GM18520 (cell line): ENCODE measurements around the gene TSC22D3.

Experiments
- ATAC-seq: cut with Tn5 transposase; IDR thresholded peaks from one replicate; pipeline ENCODE4 v1.9.1; 2021; ENCODE audit not compliant: unreplicated experiment

The TSC22D3 gene

DNA sequence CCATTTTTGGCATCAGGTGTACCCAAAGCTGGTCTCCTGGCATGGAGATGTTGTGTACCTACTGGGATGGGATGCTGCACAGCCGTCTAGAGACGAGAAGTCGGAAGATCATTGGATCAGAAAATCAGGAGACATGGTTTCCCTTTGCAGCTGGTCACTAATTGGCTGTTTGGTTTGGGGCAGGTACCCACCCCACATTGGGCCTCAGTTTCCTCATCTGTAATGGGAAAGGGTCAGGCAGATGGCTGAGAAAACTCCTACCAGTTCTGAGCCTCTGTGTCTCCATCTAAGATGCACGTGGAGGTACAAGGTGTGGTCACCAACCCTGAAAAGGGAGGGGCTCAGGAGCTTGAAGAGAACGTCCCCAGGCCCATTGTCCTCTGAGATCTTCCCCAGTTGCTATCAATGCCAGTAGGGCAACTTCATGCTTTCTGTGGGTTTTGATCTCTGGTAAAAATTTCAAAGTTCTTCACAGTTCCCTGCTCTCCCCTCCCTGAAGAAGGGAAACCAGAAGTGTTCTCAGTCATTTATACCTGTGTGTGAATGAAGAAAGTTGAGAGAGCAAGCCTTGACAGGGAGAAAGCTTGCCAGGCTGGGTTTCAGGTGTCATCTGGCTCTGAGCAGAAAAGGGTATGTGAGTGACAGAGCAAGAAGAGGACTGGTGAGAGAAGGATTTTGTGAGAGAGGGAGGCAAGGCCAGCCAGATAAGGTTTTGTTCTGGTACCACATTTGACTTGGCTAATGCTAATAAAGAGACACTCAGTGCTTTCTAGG, 15.1 kb downstream of the TSC22D3 start:
- no peak for ATAC-seq

DNA sequence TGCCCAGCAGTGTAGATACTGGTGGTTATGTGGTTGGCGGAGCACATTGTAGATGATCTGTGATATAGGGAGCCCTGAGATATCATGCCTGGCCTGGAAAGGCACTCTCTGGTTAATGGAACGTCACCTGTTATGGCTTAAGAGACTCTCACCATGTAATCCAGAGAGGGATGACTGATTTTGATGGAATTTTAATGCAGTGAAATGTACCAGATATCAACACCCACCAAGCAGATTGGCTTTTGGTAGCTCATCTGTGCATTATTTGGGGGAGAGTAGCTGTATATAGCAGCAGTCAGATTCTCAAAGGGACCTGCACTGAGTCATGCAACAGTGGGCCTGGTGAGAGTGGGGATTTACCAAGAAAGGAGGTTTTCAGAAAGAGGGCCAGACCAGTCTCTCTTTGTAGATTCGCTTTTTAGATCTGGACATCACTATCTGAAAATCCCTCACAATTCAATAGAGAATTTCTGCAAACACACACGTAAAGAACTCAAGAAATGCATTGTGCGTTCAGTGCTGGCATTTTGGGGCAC, 17.3 kb downstream of the TSC22D3 start:
- no peak for ATAC-seq

DNA sequence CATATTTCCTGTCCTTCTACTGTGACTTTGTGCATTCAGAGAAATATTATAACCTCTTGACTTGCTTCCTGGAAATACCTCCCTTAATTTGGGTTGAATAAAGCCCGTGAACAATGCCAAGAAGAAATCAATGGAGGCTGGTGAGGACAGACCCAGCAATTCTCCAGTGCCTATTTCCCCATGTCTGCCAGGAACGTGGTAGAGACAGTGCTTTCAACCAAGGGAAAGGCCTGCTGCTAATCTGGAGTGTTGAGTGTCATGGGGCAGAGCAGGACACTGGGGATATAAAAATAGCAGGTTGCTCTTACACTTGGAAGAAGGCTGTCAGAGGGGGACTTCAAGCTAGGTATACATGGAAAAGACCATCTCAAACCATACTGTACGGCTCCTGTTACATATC, 19.9 kb downstream of the TSC22D3 start:
- no peak for ATAC-seq

DNA sequence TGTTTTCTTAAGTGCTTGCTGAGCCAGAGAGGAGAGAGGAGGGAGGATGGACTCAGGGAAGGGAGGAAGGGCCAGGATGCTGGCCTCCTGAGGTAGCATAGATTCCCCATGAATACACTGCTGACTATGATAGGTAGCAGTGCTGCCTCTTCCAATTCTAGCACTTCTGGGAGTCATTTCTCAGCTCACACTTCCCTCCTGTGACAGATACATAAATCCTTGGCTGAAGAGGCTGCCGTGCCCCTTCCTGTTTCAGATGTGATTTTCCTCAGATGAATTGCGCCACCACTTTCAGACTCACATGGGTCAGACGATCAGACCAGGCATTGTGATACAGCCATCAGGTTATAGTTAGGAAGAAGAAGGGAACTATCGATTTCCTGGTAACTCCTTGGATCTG, 22.4 kb downstream of the TSC22D3 start:
- ATAC-seq = no peak

DNA sequence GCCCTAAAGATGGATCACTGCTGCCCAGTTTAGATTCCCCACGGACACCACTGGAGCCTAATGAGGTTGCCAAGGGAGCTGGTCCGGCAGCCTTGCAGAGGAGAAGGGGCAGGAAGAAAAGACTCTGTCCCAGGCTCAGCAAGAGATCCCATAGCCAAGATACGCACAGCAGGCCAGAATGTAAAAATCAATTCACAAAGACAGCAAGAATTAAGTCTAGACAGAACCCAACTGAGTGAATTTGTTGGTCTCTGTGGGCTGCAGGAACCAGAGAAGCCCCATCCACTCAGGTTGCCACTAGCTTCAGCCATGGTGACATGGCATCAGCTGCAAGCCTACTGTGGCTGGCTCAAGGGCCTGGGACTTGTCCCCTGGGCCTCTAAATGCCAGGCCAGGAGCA, 22.9 kb downstream of the TSC22D3 start:
- ATAC-seq = no peak

DNA sequence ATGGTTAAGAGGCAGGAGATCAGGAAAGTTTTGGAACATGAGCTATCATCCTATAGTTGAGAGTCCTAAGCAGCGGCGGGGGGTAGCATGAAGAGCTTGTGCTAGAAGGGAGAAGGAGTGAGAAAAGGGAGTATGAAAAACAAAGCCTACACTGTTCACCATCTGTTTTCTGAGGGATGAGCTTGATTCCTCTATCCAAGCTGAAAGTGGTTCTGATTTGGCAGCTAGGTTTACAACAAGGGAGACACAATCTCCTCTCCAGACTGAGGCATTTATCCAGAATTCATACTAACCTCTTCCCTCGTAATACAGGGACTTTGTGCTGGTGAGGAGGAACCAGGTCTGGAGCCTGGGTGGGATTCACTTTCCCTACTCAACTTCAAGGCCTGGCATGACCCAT, 23.5 kb downstream of the TSC22D3 start:
- ATAC-seq = no peak

DNA sequence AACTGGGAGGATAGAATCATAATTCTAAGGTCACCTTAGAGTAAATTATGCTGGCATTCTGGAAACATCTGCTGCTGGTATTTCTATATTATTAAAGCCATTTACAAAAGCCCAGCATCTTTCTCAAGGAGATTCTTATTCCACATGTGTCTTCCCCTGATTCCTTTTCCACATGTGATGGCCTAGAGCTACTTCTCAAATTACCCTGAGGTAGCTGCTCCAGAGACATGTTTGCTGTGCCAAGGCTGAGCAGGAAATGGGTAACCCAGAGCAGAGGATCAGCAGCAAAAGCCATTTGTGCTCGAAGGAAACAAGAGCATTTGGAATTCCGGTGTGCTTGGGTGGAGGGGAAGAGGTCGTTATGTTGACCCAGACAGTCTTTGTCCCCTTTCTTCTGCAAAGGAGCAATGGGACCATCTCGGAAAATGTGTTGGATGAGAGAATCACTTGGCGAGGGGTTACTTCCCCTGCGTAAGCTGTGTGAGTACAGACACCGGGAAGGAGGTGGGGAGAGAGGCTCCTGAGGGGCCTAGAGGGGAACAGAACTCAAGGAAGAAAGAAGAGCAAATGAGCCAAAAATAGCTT, 24.6 kb downstream of the TSC22D3 start:
- no peak for ATAC-seq

DNA sequence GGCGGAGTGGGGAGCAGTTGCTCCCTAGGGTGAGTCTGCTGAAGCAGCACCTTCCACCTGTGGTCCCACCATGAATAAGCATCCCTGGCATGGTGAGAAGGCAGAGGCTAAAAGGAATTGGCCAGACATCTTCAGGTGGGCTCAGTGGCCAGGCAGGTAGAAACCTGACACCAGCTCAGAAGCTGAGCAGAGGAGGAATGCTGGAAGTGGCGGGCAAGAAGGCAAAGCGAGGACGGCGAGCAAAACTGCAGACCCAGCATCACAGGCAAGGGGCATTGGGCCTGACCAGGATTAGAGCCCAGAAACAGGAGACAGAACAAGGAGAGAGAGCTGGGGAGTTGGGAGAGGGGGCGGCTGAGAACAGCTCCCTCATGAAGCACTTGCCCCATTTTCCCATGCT, 25.3 kb downstream of the TSC22D3 start:
- ATAC-seq = no peak

DNA sequence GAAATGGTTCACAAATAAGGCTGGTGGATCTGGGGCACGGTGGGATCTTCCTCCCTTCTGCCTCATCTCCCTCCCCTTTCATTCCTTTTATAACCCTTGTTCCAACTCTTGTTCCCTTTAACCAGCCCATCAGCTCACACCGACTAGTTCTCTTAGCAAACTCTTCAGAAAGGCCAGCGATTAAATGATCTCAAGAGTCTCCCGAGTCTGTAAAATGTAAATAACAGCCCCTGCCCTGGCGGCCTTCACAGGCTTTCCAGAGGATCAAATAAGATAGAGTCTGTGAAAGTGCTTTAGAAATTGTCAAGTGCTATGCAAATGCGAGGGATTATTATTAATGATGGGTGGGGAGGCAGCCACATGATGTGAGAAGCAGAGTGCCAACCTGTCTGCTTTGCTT, 27.1 kb downstream of the TSC22D3 start:
- no peak for ATAC-seq

DNA sequence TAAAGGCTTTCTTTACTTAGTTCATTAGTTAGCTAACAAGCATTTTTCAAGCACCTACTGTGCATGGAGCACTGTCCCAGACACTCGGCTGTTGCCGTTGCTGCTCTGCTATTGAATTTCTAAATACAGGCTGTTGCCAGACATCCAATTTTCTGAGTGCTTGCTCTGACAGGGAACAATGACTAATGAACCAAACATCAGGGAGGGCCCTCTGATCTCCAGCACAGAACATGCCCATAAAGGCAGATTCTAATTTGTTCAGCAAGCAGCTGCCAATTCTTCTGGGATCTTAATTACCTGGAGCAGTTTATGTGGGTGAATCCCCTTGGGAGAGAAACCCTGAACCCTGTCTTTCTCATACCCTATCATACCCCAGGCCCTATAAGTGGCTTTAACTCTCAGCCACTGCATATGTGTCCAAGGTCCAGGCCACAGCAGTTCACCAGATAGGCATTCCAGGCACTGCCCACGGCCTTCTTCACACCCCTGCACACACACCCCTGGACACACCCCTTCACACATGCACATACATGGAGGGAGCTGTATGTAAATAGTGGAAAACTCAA, 27.9 kb downstream of the TSC22D3 start:
- ATAC-seq = no peak

DNA sequence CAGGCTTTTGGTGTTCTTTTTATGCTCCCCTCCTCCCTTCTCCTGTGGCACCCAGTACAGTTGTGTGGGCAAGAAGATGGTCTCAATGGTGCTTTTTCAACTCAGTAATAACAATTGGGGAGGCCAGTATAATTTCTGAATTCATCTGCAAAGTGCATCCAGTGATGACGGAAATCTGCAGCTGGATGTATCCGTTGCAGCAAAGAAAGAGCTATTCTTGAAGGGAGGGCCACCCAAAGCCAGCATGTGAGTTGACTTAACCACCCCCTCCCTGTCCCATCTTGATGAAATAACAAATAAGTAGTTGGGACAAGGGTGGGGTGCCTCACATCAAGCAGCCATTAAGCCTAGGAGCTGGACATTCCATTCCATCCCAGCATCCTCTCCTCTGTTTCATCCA, 30.7 kb downstream of the TSC22D3 start:
- ATAC-seq = no peak

DNA sequence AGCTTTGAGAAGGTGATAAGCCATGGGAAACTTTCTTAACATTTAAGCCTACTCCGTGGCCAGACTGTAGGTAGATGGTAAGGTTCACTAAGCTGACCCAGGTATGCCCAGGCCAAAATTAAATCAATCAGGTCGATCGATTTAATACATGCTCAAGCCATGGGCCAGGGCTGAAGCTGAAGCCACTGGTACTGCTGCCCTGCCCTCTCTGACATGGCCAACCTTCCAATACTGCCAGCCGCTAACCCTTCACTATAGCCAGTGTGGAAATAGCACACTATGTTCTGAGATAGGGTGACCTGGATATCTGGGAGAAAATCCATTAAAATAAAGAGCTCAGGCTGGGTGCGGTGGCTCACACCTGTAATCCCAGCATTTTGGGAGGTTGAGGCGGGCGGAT, 31.6 kb downstream of the TSC22D3 start:
- no peak for ATAC-seq

DNA sequence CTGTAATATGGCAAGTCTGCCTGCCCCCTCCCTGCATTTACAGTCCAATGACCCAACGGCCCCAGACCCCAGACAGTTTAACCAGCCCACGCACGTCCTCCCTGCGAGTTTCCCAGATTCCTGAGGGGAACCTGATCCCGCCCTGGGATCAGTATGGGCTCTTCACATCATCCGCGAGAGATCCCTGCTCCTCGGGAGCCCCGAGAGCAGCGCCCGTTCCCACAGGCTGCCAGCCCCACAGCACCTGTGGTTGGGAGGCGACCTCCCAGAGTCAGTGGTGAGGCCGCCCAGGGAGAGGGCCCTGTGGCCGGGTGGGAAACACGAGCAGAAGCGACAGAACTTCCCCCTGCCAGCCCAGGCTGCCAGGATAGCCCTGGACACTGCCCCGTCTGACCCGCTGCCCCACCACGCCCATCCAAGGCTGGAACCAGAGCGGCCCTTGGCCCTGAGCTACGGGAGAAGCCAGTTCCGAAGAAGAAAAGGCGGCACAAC, 32.8 kb downstream of the TSC22D3 start:
- ATAC-seq = no peak

DNA sequence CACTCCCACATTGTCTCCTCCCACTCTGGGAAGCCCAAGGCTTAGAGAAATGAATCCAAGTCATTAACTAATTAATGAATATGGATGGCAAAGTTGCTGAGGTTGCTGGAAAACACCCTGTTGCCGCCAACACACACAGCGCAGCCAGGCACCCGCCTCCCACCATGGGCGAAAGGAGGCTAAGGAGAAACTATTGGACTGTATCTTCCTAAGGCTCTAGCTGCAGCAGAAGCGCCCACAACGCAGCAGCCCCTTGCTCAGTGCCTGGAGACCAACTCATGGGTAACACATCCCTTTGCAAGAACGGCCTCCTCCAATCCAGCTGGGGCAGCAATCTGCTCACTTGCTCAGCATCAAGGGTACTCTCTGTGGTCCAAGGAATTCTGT, 34.2 kb downstream of the TSC22D3 start:
- no peak for ATAC-seq

DNA sequence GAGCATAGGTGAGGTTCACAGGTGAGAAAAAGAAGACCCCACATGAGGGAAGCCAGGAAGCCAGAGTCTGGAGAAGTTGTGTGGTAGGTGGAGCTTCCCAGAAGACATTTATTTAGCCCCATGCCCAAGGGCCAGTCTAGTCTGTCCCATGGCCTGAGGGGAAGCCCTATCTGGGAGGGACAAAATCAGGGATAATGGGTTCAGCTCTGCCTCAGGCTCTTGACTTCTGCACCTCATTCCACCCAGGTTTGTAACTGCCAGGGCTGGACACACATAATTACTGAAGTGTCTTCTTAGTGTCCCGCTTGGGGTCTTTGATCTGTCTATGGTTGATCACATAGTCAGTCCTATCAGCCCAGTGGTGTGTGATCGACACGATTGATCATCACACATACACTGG, 36.0 kb downstream of the TSC22D3 start:
- ATAC-seq = no peak

DNA sequence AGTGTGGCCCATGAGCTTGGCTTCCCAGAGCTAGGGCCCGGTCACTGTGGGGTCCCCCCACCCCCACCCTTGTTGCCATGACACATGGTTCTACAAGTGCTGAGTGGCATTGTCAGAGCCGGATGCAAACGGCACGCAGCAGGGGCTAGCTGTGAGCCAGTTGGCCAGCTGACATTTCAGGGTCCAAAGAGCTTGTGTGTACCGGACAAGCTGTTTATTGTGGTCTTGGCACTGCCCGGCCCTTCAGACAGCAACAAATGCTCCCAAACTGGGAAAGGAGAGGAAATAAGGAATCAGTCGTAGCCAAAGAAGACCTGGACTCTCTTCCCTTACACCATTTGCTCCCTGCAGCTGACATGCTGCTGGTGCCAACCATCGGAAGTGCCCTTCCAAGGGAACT, 36.8 kb downstream of the TSC22D3 start:
- no peak for ATAC-seq

DNA sequence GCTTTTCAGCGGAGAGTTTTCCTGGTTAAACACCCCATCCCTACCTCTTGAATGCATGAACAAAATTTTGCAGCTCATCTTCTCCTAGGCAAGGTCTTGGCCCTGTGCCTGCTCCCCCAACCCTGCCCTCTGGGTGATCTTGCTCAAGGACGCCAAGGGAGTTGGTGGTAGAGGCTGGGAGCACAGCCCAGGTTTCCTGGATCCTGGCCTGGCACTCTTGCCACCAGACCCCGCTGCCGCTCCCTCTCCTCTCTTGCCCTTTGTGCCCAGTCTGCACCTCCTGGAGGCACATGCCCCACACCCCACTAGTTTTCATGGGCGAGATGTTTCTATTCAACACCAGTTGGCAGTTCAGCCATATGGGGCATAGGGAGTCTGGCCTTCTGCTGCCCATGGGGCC, 37.3 kb downstream of the TSC22D3 start:
- ATAC-seq = no peak

DNA sequence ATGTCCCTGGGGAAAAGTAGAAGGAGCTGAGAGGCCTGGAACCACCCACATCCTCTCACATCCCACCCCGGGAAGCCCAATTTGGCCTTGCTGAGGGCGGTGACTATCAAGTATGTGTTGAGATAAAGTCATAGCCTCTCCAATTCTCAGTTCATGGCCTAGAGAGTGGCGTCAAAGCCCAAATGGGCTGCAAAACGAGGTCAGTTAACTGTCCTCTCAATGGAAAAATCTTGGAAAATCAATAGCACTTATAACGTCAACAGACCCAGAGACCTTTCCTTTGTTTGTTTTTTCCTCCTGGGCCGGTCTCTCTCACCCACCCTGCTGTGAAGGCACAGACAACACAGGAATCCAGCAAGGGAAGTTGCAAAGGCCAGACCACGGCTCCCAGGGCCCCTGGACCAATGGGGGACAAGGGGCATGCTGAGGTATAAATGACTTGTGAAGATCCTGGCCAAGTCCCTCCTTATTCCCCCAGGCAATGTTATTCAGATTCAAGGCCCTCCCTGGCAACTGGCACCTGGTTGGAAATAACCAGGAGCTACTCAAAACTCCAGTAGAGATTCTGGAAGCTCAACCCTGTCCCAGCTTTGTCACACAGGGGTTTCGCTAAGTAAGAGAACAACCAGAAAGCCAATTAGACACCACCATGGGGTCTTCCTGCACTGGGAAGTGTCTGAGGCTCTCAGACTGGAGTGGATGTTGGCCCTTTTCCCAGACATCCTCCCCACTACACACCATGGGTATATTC, 38.6 kb downstream of the TSC22D3 start:
- no peak for ATAC-seq

DNA sequence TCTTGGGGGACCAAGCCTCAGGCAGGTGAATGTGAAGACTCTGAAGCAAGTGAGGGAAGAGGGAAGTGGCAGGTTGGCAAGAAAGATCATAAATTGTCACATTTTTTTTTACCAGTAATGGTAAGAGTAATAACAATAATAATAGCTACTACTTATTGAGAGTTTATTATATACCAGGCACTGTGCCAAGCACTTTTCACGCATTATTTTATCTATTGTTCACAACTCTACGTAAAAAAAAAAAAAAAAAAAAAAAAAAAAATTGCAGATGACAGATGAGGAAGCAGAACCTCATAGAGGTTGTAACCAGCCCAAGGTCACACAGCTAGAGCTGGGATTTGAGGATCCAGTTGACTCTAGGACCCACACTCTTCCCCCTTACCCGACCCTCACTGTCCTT, 40.9 kb downstream of the TSC22D3 start:
- no peak for ATAC-seq

DNA sequence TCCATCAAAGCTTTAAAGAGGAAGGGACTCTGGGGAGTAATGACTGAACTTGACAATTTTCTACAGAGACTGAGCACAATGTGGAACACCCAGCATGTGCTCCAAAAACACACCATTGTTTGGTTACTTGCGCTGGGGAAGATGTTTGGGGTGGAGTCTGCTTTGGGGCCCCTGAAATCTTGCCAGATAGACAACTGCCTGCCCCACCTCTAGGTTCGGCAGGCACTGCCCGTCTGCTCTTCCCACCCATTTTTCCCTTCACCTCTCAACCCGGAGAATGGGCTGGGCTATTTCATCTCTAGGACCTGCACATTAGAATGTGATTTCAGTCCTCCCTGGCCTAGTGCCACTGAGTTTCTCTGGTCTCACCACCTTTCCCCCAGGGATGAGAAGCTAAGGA, 41.9 kb downstream of the TSC22D3 start:
- ATAC-seq = no peak

DNA sequence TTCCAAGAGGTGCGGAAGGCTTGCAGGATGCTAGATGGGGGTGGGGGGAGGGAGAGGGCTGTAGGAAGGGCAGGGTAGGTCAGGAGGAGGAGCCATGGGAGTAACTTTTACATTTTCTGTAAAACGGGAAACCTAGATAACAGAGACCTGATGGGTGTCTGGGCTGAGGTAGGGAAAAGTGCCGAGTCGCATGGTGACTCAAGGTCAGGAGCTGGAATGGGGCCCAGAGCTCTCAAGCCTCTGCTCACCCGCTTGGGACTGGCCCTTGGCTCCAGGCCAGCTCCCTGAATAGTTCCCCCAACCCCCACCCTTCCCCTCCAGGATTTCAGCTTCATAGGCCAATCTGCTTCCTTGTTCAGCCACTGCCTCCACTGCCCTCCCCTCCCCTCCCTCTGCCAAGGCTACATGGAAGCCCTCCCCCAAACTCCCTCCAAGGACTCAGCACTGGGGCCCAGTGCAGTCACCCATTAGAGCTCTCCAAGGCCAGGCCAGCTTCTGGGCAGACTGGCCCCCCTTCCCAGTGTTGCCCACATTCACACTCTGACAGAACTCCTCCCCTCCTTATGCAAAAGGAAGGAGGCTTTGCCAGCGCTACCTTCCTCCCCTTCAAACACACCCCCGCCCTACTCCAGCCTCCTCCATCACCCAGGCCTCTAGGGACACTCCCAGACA, 43.6 kb downstream of the TSC22D3 start:
- no peak for ATAC-seq
